Liver (tissue), 3 donors: Measurements from ENCODE around the gene METTL25.

Experiments used
- MAX ChIP-seq: IDR thresholded peaks from 2 replicates; pipeline ENCODE4 v1.6.1; 2016; ENCODE audit warnings: antibody characterized with exemption
- RAD21 ChIP-seq, 2 donors: IDR thresholded peaks; 2 replicates each; pipeline ENCODE4 v1.6.1; 2016; ENCODE audit warnings: antibody characterized with exemption in 2 of 2, mild to moderate bottlenecking in 2 of 2
- RXRA ChIP-seq, 2 donors: IDR thresholded peaks; 2 replicates each; pipeline ENCODE4 v1.6.1; 2017 to 2018; ENCODE audit warnings: antibody characterized with exemption in 2 of 2, mild to moderate bottlenecking in 1 of 2
- SP1 ChIP-seq: IDR thresholded peaks from 2 replicates; pipeline ENCODE4 v1.6.1; 2018; ENCODE audit warnings: antibody characterized with exemption, mild to moderate bottlenecking
- TAF1 ChIP-seq: conservative IDR thresholded peaks from 2 replicates; pipeline ENCODE4 v1.6.1; 2016; ENCODE audit warnings: antibody characterized with exemption, mild to moderate bottlenecking
- TF ChIP-seq, protein P1 (sequence below): fragments of 150-350 bp; IDR thresholded peaks from 2 replicates; pipeline ENCODE4 v1.5.1; 2017; ENCODE audit warnings: improper control_type of control experiment, low read depth, low read length; ENCODE audit not compliant: missing input control
- TF ChIP-seq, protein P2 (sequence below): IDR thresholded peaks from 2 replicates; pipeline ENCODE4 v1.6.1; 2016; ENCODE audit warnings: antibody characterized with exemption, mild to moderate bottlenecking
- TF ChIP-seq, protein P3 (sequence below): IDR thresholded peaks from 2 replicates; pipeline ENCODE4 v1.6.1; 2016; ENCODE audit warnings: antibody characterized with exemption
- donor health status: healthy.
- donor health status: healthy.

- no peak for TF ChIP-seq TAF1
- TF ChIP-seq, protein P1, sequence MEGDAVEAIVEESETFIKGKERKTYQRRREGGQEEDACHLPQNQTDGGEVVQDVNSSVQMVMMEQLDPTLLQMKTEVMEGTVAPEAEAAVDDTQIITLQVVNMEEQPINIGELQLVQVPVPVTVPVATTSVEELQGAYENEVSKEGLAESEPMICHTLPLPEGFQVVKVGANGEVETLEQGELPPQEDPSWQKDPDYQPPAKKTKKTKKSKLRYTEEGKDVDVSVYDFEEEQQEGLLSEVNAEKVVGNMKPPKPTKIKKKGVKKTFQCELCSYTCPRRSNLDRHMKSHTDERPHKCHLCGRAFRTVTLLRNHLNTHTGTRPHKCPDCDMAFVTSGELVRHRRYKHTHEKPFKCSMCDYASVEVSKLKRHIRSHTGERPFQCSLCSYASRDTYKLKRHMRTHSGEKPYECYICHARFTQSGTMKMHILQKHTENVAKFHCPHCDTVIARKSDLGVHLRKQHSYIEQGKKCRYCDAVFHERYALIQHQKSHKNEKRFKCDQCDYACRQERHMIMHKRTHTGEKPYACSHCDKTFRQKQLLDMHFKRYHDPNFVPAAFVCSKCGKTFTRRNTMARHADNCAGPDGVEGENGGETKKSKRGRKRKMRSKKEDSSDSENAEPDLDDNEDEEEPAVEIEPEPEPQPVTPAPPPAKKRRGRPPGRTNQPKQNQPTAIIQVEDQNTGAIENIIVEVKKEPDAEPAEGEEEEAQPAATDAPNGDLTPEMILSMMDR: no peak
- TF ChIP-seq, protein P2, sequence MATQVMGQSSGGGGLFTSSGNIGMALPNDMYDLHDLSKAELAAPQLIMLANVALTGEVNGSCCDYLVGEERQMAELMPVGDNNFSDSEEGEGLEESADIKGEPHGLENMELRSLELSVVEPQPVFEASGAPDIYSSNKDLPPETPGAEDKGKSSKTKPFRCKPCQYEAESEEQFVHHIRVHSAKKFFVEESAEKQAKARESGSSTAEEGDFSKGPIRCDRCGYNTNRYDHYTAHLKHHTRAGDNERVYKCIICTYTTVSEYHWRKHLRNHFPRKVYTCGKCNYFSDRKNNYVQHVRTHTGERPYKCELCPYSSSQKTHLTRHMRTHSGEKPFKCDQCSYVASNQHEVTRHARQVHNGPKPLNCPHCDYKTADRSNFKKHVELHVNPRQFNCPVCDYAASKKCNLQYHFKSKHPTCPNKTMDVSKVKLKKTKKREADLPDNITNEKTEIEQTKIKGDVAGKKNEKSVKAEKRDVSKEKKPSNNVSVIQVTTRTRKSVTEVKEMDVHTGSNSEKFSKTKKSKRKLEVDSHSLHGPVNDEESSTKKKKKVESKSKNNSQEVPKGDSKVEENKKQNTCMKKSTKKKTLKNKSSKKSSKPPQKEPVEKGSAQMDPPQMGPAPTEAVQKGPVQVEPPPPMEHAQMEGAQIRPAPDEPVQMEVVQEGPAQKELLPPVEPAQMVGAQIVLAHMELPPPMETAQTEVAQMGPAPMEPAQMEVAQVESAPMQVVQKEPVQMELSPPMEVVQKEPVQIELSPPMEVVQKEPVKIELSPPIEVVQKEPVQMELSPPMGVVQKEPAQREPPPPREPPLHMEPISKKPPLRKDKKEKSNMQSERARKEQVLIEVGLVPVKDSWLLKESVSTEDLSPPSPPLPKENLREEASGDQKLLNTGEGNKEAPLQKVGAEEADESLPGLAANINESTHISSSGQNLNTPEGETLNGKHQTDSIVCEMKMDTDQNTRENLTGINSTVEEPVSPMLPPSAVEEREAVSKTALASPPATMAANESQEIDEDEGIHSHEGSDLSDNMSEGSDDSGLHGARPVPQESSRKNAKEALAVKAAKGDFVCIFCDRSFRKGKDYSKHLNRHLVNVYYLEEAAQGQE: no peak
- TF ChIP-seq RAD21 (IDR thresholded peaks at IDR 0.05): no peak
- TF ChIP-seq RXRA (IDR thresholded peaks at IDR 0.05): no peak
- no peak for TF ChIP-seq SP1
- no peak for TF ChIP-seq MAX
- TF ChIP-seq, protein P3, sequence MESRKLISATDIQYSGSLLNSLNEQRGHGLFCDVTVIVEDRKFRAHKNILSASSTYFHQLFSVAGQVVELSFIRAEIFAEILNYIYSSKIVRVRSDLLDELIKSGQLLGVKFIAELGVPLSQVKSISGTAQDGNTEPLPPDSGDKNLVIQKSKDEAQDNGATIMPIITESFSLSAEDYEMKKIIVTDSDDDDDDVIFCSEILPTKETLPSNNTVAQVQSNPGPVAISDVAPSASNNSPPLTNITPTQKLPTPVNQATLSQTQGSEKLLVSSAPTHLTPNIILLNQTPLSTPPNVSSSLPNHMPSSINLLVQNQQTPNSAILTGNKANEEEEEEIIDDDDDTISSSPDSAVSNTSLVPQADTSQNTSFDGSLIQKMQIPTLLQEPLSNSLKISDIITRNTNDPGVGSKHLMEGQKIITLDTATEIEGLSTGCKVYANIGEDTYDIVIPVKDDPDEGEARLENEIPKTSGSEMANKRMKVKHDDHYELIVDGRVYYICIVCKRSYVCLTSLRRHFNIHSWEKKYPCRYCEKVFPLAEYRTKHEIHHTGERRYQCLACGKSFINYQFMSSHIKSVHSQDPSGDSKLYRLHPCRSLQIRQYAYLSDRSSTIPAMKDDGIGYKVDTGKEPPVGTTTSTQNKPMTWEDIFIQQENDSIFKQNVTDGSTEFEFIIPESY: no peak
Measured at GRCh38 chr12:82504409-82504808, 146.1 kb downstream of the METTL25 start.
